OCI-LY7 (cell line): Measurements from ENCODE around the gene FSHR. TPM values are rescaled to one million over a fixed set of nuclear protein-coding genes. Genes with fewer than 3 reads are reported as not detected.

Experiments used
- BruUV-seq: library from RNA; stranded (reverse); fragments of 400-500 nt; replicated peaks from 2 replicates; lab custom pipeline; 2021; lab: Mats Ljungman, UMichigan
- CTCF ChIA-PET: fragments of 300-600 bp; sonication (Branson Sonifier 250); formaldehyde crosslinking; loops from one replicate; lab custom pipeline; 2022; ENCODE audit warnings: antibody characterized with exemption; ENCODE audit not compliant: unreplicated experiment; lab: Charles Lee
- POLR2A ChIA-PET: fragments of 300-600 bp; sonication (Branson Sonifier 250); formaldehyde crosslinking; loops from one replicate; lab custom pipeline; 2022; ENCODE audit warnings: antibody characterized with exemption; lab: Charles Lee
- DNase-seq: peaks from one replicate; pipeline ENCODE4 v3.0.0-alpha.2; 2015; ENCODE audit warnings: low spot score
- H2AFZ ChIP-seq: fragments of 200-600 bp; sonication (generic), shearing (Covaris generic); 2 replicates; pipeline ENCODE4 v1.6.1; 2014; ENCODE audit warnings: mild to moderate bottlenecking, antibody characterized with exemption, low read length, moderate library complexity
- H3K27ac ChIP-seq: fragments of 200-600 bp; sonication (generic); 2 replicates; pipeline ENCODE4 v1.5.1; 2014; ENCODE audit warnings: mixed run types, low read depth, mild to moderate bottlenecking, moderate library complexity, low read length, inconsistent platforms; ENCODE audit not compliant: poor library complexity, severe bottlenecking
- H3K36me3 ChIP-seq: fragments of 200-600 bp; sonication (generic); 2 replicates; pipeline ENCODE4 v1.6.1; 2014; ENCODE audit warnings: mild to moderate bottlenecking, antibody characterized with exemption, low read length, moderate library complexity, mixed read lengths; ENCODE audit not compliant: insufficient read depth
- H3K4me1 ChIP-seq: fragments of 200-600 bp; sonication (generic); 2 replicates; pipeline ENCODE4 v1.5.1; 2014; ENCODE audit warnings: mild to moderate bottlenecking, low read length; ENCODE audit not compliant: insufficient read depth, poor library complexity, severe bottlenecking
- H3K4me2 ChIP-seq: fragments of 200-600 bp; sonication (generic); 2 replicates; pipeline ENCODE4 v1.6.1; 2014; ENCODE audit warnings: mild to moderate bottlenecking, low read length
- H3K4me3 ChIP-seq: fragments of 200-600 bp; sonication (generic); 2 replicates; pipeline ENCODE4 v1.5.1; 2014; ENCODE audit warnings: mild to moderate bottlenecking, low read depth, low read length; ENCODE audit not compliant: poor library complexity, severe bottlenecking
- H3K79me2 ChIP-seq: fragments of 200-600 bp; sonication (generic); 2 replicates; pipeline ENCODE4 v1.6.1; 2016; ENCODE audit warnings: low read depth, mild to moderate bottlenecking, low read length, moderate library complexity, mixed read lengths; ENCODE audit not compliant: insufficient read depth
- H3K9me2 ChIP-seq: fragments of 200-600 bp; sonication (generic); 2 replicates; pipeline ENCODE4 v1.6.1; 2016; ENCODE audit warnings: mild to moderate bottlenecking, low read length, mixed read lengths; ENCODE audit not compliant: insufficient read depth
- H3K9me3 ChIP-seq: fragments of 200-600 bp; sonication (generic); 2 replicates; pipeline ENCODE4 v1.6.1; 2014; ENCODE audit warnings: mild to moderate bottlenecking, mixed run types, low read length, mixed read lengths
- H4K20me1 ChIP-seq: fragments of 200-600 bp; sonication (generic); 2 replicates; pipeline ENCODE4 v1.6.1; 2014; ENCODE audit warnings: mild to moderate bottlenecking, antibody characterized with exemption, low read length, moderate library complexity, mixed read lengths; ENCODE audit not compliant: insufficient read depth
- EZH2phosphoT487 ChIP-seq: fragments of 200-600 bp; sonication (generic); IDR thresholded peaks from 2 replicates; pipeline ENCODE4 v1.6.1; 2018; ENCODE audit warnings: low read depth, borderline replicate concordance, mild to moderate bottlenecking, mixed run types, antibody characterized with exemption, low read length, moderate library complexity, mixed read lengths
- intact Hi-C: fragments of 100-400 bp; cut with micrococcal nuclease; formaldehyde crosslinking; loops from one replicate; pipeline ENCODE4 v1.10.0; 2022; ENCODE audit not compliant: unreplicated experiment
- total RNA-seq, 2 experiments: library from RNA; depleted of rRNA in 1 of 2; stranded (reverse); fragments of >200 nt in 1 of 2; shearing (Covaris generic) in 1 of 2; gene quantifications; 2 replicates each; pipeline ENCODE4 v1.2.3, GENCODE V29; 2014 to 2022
- TF ChIP-seq, protein P1 (sequence below): fragments of 200-600 bp; sonication (generic); conservative IDR thresholded peaks from 2 replicates; pipeline ENCODE4 v1.5.1; 2014; ENCODE audit warnings: mild to moderate bottlenecking, antibody characterized with exemption, low read length, moderate library complexity, mixed read lengths

FSHR gene
- total RNA-seq, 2 experiments from 2014 or later, result not detected

DNA sequence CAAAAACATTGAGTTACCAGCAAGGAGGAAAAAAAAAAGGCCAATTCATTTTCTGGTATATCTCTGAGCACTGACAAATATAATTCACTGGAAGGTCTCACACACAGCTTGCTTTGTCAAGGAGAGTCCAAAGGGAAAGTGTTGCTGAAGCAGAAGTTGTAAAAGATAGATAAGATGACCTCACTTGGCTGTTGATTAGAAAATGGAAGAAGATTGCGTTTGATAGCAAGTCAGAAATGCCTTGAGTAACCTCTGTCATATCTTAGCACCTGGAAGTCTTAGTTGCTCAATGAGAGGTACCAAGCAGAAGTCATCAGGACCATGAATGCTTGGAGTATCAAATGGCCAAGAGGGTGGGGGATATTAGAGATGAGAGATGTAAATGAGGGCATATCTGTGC is 105.2 kb downstream of the FSHR start:
- CTCF ChIA-PET, result interaction anchor here (0.6 kb wide), 1 partner anchor 192 kb away, joined by 3 read pairs; no protein-coding TSS in a partner anchor
- DNase-seq, result no peak
- Histone ChIP-seq H3K9me2 (no peaks in the 10 kb centered on the region), H3K36me3 (no peaks in the 10 kb centered on the region), H3K4me2 (no peak overlapping the region), H3K4me1 (no peaks in the 10 kb centered on the region), H3K27ac (no peak overlapping the region), H3K4me3 (no peak overlapping the region), H4K20me1 (no peaks in the 10 kb centered on the region), H3K79me2 (no peaks in the 10 kb centered on the region), H2AFZ (no peak overlapping the region), H3K9me3 (no peaks in the 10 kb centered on the region)
- no TSS peak for BruUV-seq
- TF ChIP-seq, protein P1, sequence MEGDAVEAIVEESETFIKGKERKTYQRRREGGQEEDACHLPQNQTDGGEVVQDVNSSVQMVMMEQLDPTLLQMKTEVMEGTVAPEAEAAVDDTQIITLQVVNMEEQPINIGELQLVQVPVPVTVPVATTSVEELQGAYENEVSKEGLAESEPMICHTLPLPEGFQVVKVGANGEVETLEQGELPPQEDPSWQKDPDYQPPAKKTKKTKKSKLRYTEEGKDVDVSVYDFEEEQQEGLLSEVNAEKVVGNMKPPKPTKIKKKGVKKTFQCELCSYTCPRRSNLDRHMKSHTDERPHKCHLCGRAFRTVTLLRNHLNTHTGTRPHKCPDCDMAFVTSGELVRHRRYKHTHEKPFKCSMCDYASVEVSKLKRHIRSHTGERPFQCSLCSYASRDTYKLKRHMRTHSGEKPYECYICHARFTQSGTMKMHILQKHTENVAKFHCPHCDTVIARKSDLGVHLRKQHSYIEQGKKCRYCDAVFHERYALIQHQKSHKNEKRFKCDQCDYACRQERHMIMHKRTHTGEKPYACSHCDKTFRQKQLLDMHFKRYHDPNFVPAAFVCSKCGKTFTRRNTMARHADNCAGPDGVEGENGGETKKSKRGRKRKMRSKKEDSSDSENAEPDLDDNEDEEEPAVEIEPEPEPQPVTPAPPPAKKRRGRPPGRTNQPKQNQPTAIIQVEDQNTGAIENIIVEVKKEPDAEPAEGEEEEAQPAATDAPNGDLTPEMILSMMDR, result no peak
- TF ChIP-seq EZH2phosphoT487, result no peak
- intact Hi-C loops, result no loop called here
- POLR2A ChIA-PET, result no interaction called here

DNA sequence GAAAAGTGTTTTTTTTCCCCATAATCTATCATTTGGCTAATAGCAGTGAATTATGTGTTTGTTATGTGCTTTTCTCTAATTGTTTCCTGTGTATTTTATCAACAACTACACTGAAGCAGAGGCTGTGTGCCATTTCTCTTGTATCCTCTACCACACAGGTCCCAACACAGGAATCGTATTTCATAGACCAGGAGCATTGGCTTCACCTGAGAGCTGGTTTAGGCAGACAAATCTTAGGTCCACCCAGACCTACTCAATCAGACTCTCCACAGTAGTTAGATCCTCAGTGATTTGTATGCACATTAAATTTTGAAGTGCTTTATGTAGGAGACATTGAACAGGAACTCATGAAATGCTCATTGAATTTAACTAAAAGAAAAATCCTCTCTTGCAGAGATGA is 109.2 kb downstream of the FSHR start:
- H3K36me3 ChIP-seq, result no peaks in the 10 kb centered on the region
- no peak overlapping the region for H3K4me3 ChIP-seq
- DNase-seq, result no peak
- ChIA-PET POLR2A (no interaction called here), CTCF (no interaction called here)
- H4K20me1 ChIP-seq, result no peaks in the 10 kb centered on the region
- TF ChIP-seq EZH2phosphoT487, result no peak
- TF ChIP-seq, protein P1, result no peak
- no peaks in the 10 kb centered on the region for H3K79me2 ChIP-seq
- no peak overlapping the region for H3K4me2 ChIP-seq
- H3K9me3 ChIP-seq, result no peaks in the 10 kb centered on the region
- no peaks in the 10 kb centered on the region for H3K4me1 ChIP-seq
- intact Hi-C loops, result no loop called here
- no peak overlapping the region for H2AFZ ChIP-seq
- no peak overlapping the region for H3K27ac ChIP-seq
- no peaks in the 10 kb centered on the region for H3K9me2 ChIP-seq
- BruUV-seq, result no TSS peak

DNA sequence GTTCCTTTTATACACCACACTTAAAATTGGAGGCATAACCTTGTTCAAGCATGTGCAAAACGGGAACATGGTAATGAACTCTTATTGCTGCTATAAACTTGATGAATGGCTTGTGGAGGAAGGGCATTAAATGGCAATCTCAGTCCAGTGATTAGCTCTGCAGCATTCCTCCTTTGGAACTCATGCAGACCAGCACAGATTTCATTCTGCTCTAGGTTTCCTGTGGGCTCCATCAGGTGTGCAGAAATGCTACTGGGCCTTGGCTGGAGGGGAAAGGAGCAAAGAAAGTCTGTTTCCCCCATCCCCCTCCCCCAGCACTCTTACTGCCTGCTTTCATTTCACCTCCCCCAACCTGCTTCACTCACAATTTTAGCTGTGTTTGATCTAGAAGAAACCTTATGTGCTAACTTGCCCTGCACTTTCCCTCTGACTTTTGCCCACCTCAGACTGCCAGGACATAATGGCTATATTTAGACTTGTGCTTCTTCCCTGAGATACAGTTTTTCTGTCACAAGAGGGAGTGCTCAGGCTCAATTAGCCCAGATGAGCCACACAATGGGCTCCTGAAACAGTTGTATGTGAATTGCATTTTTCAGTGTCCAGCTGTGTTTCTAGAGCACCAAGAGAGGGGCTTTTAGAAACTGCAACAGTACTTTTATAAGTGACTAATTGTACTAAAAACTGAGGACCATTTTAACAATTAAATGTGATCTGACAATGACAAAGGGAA is 109.8 kb downstream of the FSHR start:
- Histone ChIP-seq H3K4me2 (no peak overlapping the region), H3K4me1 (no peaks in the 10 kb centered on the region), H2AFZ (no peak overlapping the region), H3K9me3 (no peaks in the 10 kb centered on the region), H3K9me2 (no peaks in the 10 kb centered on the region), H3K27ac (no peak overlapping the region), H3K4me3 (no peak overlapping the region), H3K36me3 (no peaks in the 10 kb centered on the region), H4K20me1 (no peaks in the 10 kb centered on the region), H3K79me2 (no peaks in the 10 kb centered on the region)
- POLR2A ChIA-PET, result interaction anchor here (0.6 kb wide), 1 partner anchor 1651 kb away, joined by 5 read pairs; no protein-coding TSS in a partner anchor
- TF ChIP-seq, protein P1, result no peak
- TF ChIP-seq EZH2phosphoT487, result no peak
- no peak for DNase-seq
- intact Hi-C loops, result no loop called here
- CTCF ChIA-PET, result no interaction called here
- no TSS peak for BruUV-seq
